Measurements from ENCODE around the gene UAP1.

- no peak for TF ChIP-seq CTCF (IDR thresholded peaks at IDR 0.05; ENCODE audit: borderline replicate concordance, extremely low read depth, low read length, poor library complexity, severe bottlenecking)
- no peak for TF ChIP-seq EZH2 (IDR thresholded peaks at IDR 0.05; ENCODE audit: borderline replicate concordance, low read depth, low read length, severe bottlenecking)
Observed at GRCh38 chr1:162537216-162537615, 24.3 kb upstream of the UAP1 start.

Data from DND-41 (cell line).